Stomach (tissue), 9 donors: ENCODE measurements around the gene DACT2. TPM values are rescaled to one million over a fixed set of nuclear protein-coding genes. Genes with fewer than 3 reads are reported as not detected.
A peak's percentile ranks its signal among the peaks of the same experiment; 100 is the strongest.

ENCODE experiments used
- DNase-seq, 2 donors: peaks; one replicate each; pipeline versions ENCODE4 v3.0.0 to v3.0.0-alpha.2; 2013 to 2019
- H3K27ac ChIP-seq, 5 donors: fragments of 200-600 bp in 4 of 5; sonication (generic) in 4 of 5; one replicate each; pipeline ENCODE4 v1.5.1; 2013 to 2019; ENCODE audit warnings: mild to moderate bottlenecking in 1 of 5, moderate library complexity in 1 of 5
- H3K27me3 ChIP-seq, 3 donors: fragments of 200-600 bp; sonication (generic); one replicate each; pipeline ENCODE4 v1.5.1; 2017 to 2019; ENCODE audit warnings: mixed run types in 1 of 3
- H3K36me3 ChIP-seq, 4 donors: fragments of 200-600 bp; sonication (generic); 1 replicate in 3 of 4; 2 replicates in 1 of 4; pipeline ENCODE4 v1.5.1; 2016 to 2019
- H3K4me1 ChIP-seq, 4 donors: fragments of 200-600 bp; sonication (generic); one replicate each; pipeline ENCODE4 v1.5.1; 2016 to 2019
- H3K4me3 ChIP-seq, 4 donors: fragments of 200-600 bp; sonication (generic) in 3 of 4; one replicate each; pipeline ENCODE4 v1.5.1; 2016 to 2019; ENCODE audit warnings: mild to moderate bottlenecking in 1 of 4
- H3K9me3 ChIP-seq, 4 donors: fragments of 200-600 bp; sonication (generic); one replicate each; pipeline ENCODE4 v1.5.1; 2016 to 2019
- EP300 ChIP-seq: sonication (generic); formaldehyde crosslinking; IDR thresholded peaks from one replicate; pipeline ENCODE4 v1.6.1; 2017; ENCODE audit warnings: antibody characterized with exemption
- POLR2A ChIP-seq, 4 donors: fragments of 450-650 bp; IDR thresholded peaks; one replicate each; pipeline ENCODE4 v1.6.1; 2016; ENCODE audit warnings: antibody characterized with exemption in 4 of 4, control low read depth in 2 of 4, mild to moderate bottlenecking in 1 of 4, moderate library complexity in 1 of 4
- POLR2AphosphoS5 ChIP-seq, 3 donors: sonication (generic); formaldehyde crosslinking; IDR thresholded peaks; one replicate each; pipeline ENCODE4 v1.6.1; 2016; ENCODE audit warnings: antibody characterized with exemption in 3 of 3
- WGBS, 5 donors: extraction: QIAGEN DNeasy Blood & Tissue Kit in 3 of 5; methylation state at CpG; one replicate each; pipeline versions ENCODE4 v1.1.5 to v1.1.7; 2013 to 2018; 5-methylcytosine and 5-hydroxymethylcytosine counted together
- intact Hi-C: fragments of 100-400 bp; cut with DNase I; formaldehyde crosslinking; loops from one replicate; pipeline ENCODE4 v1.15.1; 2023; ENCODE audit warnings: low total_unique reads
- polyA plus RNA-seq, 3 donors: library from polyadenylated mRNA; stranded (reverse); fragments of 200-250 nt; gene quantifications; one replicate each; pipeline ENCODE4 v1.2.3, GENCODE V29; 2013
- total RNA-seq, 5 donors: library from RNA; depleted of rRNA; stranded (reverse); fragments of >200 nt; gene quantifications; one replicate each; pipeline versions ENCODE4 v1.1.0 to v1.2.3, GENCODE V29; 2014 to 2016
- TF ChIP-seq, protein P1 (sequence below), 7 experiments: fragments of 450-650 bp in 4 of 7; fragments of 200-600 bp in 3 of 7; sonication (generic) in 3 of 7; IDR thresholded peaks; one replicate each; pipeline ENCODE4 v1.5.1; 2016 to 2019; ENCODE audit warnings: antibody characterized with exemption in 7 of 7, control low read depth in 2 of 7, mild to moderate bottlenecking in 1 of 7
- donor health status: healthy with polysubstance abuse.
- donor health status: Bipolar disorder and iron deficiency.
- donor health status: healthy.

The DACT2 gene
- total and polyA plus RNA-seq, 8 donors: 0.44 to 4.9 (median 0.74) TPM; not detected in 2

DNA sequence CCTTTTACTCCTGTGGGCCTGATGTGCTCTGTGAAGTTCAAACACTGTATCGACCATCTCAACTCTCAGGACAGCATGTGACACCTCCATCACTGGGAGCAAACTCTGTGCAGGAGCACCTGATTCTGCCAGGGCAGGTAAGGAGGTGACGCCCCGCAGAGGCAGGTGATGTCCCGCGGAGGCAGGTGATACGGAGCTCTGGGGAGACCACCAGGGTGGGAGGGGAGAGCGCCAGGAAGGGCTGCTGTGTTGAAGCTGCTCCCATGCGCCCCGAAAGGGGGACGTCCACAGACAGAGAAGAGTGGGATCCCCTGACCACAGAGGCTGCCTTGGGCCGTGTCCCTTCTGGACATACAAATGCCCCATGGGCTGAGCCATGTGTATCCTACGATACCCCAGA, 58.3 kb downstream of the DACT2 start:
- no peaks in the 10 kb centered on the region for H3K27me3 ChIP-seq
- WGBS, 5 donors: 66 to 76% (median 68%) methylated on average over 10 to 12 of the region's 12 CpGs
- peak in 1 of 2 donors; percentile 27 for DNase-seq
- intact Hi-C loops: no loop called here
- no peaks in the 10 kb centered on the region for H3K9me3 ChIP-seq
- peaks cover 13 to 16% (median 14%) of the 10 kb centered on the region in 4 donors for H3K4me1 ChIP-seq
- H3K36me3 ChIP-seq: no peaks in the 10 kb centered on the region
- H3K27ac ChIP-seq: peak overlapping the region; percentile 76 to 94 (median 84)
- H3K4me3 ChIP-seq: no peak overlapping the region
- TF ChIP-seq POLR2A (IDR thresholded peaks at IDR 0.05): no peak

DNA sequence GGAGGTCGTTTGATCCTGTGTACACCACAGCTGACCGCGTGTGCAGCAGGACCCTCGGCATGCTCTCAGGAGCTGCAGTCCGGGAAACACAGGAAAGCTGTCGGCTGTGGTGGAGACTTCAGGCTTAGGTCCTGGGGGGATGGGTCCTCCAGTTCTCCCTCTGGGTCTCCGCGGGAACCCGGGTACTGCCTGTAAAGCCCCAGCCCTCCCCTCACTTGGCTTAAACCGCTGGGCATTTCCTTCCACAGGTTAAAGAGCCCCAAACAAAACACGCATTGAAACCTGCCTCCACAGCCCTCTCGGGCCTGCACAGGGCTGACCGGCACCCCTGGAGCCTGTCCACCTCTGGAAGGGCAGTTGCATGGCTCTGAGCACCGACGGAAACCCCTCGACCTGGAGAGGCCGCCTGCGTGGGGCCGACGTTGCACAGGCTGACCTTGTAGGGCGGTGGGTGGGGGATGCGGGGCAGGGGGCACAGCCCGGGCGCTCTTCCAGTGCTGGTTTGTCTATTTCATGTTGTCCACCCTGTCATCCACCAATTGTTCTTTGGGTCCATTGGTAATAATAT, 59.1 kb downstream of the DACT2 start:
- Histone ChIP-seq H3K9me3 (peaks cover 0 to 6% (median 1%) of the 10 kb centered on the region in 4 donors), H3K4me3 (no peak overlapping the region), H3K27me3 (no peaks in the 10 kb centered on the region), H3K27ac (peak overlapping the region; percentile 76 to 94 (median 84)), H3K4me1 (peaks cover 13 to 16% (median 14%) of the 10 kb centered on the region in 4 donors), H3K36me3 (no peaks in the 10 kb centered on the region)
- no peak for DNase-seq
- 81 to 88% (median 82%) methylated on average over 14 to 24 of the region's 24 CpGs for WGBS, 5 donors
- intact Hi-C loops: no loop called here
- TF ChIP-seq POLR2AphosphoS5 (IDR thresholded peaks at IDR 0.05) (no peak), POLR2A (IDR thresholded peaks at IDR 0.05) (no peak), EP300 (no peak)
- TF ChIP-seq, protein P1, sequence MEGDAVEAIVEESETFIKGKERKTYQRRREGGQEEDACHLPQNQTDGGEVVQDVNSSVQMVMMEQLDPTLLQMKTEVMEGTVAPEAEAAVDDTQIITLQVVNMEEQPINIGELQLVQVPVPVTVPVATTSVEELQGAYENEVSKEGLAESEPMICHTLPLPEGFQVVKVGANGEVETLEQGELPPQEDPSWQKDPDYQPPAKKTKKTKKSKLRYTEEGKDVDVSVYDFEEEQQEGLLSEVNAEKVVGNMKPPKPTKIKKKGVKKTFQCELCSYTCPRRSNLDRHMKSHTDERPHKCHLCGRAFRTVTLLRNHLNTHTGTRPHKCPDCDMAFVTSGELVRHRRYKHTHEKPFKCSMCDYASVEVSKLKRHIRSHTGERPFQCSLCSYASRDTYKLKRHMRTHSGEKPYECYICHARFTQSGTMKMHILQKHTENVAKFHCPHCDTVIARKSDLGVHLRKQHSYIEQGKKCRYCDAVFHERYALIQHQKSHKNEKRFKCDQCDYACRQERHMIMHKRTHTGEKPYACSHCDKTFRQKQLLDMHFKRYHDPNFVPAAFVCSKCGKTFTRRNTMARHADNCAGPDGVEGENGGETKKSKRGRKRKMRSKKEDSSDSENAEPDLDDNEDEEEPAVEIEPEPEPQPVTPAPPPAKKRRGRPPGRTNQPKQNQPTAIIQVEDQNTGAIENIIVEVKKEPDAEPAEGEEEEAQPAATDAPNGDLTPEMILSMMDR (IDR thresholded peaks at IDR 0.05): no peak

DNA sequence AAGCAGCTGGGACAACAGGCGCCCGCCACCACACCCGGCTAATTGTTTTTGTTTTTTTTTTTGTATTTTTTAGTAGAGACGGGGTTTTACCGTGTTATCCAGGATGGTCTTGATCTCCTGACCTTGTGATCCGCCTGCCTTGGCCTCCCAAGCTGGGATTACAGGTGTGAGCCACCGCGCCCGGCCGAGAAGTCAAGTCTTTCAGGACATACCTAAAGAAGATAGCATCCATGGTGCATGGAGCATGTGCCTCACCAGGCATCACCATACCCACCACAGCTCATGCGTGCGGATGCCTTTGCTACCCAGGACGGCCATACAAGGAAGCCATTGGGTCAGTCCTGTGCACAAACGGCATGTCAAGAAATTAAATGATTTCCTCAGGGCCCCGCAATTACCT, 60.8 kb downstream of the DACT2 start:
- no peaks in the 10 kb centered on the region for H3K27me3 ChIP-seq
- no peak overlapping the region for H3K4me3 ChIP-seq
- no peak for DNase-seq
- intact Hi-C loops: no loop called here
- no peak overlapping the region for H3K27ac ChIP-seq
- peaks cover 0 to 13% (median 7%) of the 10 kb centered on the region in 4 donors for H3K9me3 ChIP-seq
- 88 to 96% (median 92%) methylated on average over 15 of the region's 15 CpGs for WGBS, 5 donors
- H3K4me1 ChIP-seq: peaks cover 13 to 16% (median 14%) of the 10 kb centered on the region in 4 donors
- H3K36me3 ChIP-seq: no peaks in the 10 kb centered on the region
- TF ChIP-seq, protein P1 (IDR thresholded peaks at IDR 0.05): no peak
- no peak for TF ChIP-seq EP300
- TF ChIP-seq POLR2A (IDR thresholded peaks at IDR 0.05): no peak

DNA sequence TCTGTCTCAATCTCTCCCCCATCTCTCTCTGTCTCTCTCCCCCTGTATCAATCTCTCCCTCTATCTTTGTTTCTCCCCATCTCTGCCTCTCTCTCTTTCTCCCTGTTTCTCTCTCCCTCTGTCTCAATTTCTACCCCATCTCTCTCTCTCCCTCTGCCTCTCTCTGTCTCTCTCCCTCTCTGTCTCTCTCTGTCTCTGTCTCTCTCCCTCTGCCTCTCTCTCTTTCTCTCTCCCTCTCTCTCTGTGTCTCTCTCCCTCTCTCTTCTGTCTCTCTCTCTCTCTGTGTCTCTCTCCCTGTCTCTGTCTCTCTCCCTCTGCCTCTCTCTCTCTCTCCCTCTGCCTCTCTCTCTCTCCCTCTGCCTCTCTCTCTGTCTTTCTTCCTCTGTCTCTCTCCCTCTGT, 62.6 kb downstream of the DACT2 start:
- no peak for DNase-seq
- intact Hi-C loops: no loop called here
- peaks cover 0 to 13% (median 7%) of the 10 kb centered on the region in 4 donors for H3K9me3 ChIP-seq
- no peak overlapping the region for H3K4me3 ChIP-seq
- H3K27me3 ChIP-seq: no peaks in the 10 kb centered on the region
- no peaks in the 10 kb centered on the region for H3K36me3 ChIP-seq
- TF ChIP-seq POLR2AphosphoS5 (IDR thresholded peaks at IDR 0.05) (no peak), EP300 (no peak), POLR2A (IDR thresholded peaks at IDR 0.05) (no peak)
- TF ChIP-seq, protein P1 (IDR thresholded peaks at IDR 0.05): no peak
- H3K4me1 ChIP-seq: peaks cover 13 to 21% (median 14%) of the 10 kb centered on the region in 4 donors
- no peak overlapping the region for H3K27ac ChIP-seq

Other genes starting within 250 kb of the DACT2 start
- gene FRMD1, start 240.6 kb downstream of the DACT2 start, total RNA-seq: 10 to 100 TPM in 3 of 5 donors, 1 to 10 TPM in 1, under 1 TPM in 1; 0.43 to 42.9 (median 16.9) TPM
- gene FRMD1, start 240.6 kb downstream of the DACT2 start, polyA plus RNA-seq: 1 to 10 TPM; 5.0 to 9.8 (median 5.6) TPM
- gene SMOC2, start 121.4 kb upstream of the DACT2 start, total RNA-seq: 100 to 1,000 TPM in 3 of 5 donors, 10 to 100 TPM in 2; 32.7 to 520 (median 132) TPM
- gene SMOC2, start 121.4 kb upstream of the DACT2 start, polyA plus RNA-seq: 10 to 100 TPM in 2 of 3 donors, 1 to 10 TPM in 1; 7.9 to 97.2 (median 18.8) TPM